ENCODE data around the gene MRGPRD. TPM values are rescaled to one million over a fixed set of nuclear protein-coding genes. Genes with fewer than 3 reads are reported as not detected.

MRGPRD gene
- total and polyA plus RNA-seq, 2 experiments from 2014 or later = not detected

DNA sequence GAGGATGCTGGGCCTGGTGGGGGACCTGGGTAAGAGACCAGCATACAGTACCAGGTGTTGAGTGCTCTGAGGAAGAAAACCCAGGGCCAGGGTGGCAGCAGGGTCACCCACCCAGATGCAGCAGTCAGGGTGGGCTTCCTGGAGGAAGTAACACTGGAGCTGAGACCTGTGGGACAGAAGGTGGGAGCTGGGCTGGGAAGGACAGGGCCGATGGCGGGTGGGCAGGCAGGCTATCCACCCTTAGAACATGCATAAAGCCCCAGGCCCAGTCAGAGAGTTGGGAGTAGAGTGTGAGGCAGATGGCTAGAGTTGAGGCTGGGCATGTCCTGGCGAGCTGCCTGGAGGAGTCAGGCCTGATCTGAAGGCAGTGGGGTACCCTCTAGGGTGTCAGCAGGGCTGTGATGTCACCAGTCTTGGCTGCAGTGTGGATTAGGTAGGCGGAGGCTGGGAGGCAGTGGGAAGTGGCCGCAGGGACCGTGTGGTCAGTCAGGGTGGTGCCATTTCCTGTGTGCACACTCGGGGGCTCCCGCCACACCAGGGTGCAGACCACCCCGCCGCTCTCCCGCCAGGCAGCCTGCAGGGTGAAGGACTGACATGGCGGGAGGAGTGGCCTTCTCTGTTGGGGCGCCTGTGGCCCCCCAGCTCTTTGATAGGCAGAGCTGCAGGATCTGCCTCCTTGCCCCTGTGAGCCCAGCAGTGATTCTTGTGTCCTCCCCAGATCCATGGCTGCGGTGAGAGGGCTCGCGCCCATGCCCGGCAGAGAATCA lies 41.8 kb downstream of the MRGPRD start (continued):
- TF ChIP-seq, protein P1, sequence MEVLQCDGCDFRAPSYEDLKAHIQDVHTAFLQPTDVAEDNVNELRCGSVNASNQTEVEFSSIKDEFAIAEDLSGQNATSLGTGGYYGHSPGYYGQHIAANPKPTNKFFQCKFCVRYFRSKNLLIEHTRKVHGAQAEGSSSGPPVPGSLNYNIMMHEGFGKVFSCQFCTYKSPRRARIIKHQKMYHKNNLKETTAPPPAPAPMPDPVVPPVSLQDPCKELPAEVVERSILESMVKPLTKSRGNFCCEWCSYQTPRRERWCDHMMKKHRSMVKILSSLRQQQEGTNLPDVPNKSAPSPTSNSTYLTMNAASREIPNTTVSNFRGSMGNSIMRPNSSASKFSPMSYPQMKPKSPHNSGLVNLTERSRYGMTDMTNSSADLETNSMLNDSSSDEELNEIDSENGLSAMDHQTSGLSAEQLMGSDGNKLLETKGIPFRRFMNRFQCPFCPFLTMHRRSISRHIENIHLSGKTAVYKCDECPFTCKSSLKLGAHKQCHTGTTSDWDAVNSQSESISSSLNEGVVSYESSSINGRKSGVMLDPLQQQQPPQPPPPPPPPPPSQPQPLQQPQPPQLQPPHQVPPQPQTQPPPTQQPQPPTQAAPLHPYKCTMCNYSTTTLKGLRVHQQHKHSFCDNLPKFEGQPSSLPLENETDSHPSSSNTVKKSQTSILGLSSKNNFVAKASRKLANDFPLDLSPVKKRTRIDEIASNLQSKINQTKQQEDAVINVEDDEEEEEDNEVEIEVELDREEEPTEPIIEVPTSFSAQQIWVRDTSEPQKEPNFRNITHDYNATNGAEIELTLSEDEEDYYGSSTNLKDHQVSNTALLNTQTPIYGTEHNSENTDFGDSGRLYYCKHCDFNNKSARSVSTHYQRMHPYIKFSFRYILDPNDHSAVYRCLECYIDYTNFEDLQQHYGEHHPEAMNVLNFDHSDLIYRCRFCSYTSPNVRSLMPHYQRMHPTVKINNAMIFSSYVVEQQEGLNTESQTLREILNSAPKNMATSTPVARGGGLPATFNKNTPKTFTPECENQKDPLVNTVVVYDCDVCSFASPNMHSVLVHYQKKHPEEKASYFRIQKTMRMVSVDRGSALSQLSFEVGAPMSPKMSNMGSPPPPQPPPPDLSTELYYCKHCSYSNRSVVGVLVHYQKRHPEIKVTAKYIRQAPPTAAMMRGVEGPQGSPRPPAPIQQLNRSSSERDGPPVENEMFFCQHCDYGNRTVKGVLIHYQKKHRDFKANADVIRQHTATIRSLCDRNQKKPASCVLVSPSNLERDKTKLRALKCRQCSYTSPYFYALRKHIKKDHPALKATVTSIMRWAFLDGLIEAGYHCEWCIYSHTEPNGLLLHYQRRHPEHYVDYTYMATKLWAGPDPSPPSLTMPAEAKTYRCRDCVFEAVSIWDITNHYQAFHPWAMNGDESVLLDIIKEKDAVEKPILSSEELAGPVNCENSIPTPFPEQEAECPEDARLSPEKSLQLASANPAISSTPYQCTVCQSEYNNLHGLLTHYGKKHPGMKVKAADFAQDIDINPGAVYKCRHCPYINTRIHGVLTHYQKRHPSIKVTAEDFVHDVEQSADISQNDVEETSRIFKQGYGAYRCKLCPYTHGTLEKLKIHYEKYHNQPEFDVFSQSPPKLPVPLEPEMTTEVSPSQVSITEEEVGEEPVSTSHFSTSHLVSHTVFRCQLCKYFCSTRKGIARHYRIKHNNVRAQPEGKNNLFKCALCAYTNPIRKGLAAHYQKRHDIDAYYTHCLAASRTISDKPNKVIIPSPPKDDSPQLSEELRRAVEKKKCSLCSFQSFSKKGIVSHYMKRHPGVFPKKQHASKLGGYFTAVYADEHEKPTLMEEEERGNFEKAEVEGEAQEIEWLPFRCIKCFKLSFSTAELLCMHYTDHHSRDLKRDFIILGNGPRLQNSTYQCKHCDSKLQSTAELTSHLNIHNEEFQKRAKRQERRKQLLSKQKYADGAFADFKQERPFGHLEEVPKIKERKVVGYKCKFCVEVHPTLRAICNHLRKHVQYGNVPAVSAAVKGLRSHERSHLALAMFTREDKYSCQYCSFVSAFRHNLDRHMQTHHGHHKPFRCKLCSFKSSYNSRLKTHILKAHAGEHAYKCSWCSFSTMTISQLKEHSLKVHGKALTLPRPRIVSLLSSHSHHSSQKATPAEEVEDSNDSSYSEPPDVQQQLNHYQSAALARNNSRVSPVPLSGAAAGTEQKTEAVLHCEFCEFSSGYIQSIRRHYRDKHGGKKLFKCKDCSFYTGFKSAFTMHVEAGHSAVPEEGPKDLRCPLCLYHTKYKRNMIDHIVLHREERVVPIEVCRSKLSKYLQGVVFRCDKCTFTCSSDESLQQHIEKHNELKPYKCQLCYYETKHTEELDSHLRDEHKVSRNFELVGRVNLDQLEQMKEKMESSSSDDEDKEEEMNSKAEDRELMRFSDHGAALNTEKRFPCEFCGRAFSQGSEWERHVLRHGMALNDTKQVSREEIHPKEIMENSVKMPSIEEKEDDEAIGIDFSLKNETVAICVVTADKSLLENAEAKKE (CRISPR knock-in tag; IDR thresholded peaks at IDR 0.05) = no peak
- TF ChIP-seq EZH2phosphoT487 (IDR thresholded peaks at IDR 0.05; ENCODE audit: unreplicated experiment) (no peak), POLR2AphosphoS5 (IDR thresholded peaks at IDR 0.05; ENCODE audit: low read depth) (no peak), CREB1 (CRISPR knock-in tag; IDR thresholded peaks at IDR 0.05; ENCODE audit: low read depth) (no peak), NANOG (IDR thresholded peaks at IDR 0.05; ENCODE audit: borderline replicate concordance) (no peak), ZNF331 (CRISPR knock-in tag; IDR thresholded peaks at IDR 0.05; ENCODE audit: low read depth) (no peak), STAT1 (IDR thresholded peaks at IDR 0.05; ENCODE audit: unreplicated experiment) (no peak)
- TF ChIP-seq, protein P2, sequence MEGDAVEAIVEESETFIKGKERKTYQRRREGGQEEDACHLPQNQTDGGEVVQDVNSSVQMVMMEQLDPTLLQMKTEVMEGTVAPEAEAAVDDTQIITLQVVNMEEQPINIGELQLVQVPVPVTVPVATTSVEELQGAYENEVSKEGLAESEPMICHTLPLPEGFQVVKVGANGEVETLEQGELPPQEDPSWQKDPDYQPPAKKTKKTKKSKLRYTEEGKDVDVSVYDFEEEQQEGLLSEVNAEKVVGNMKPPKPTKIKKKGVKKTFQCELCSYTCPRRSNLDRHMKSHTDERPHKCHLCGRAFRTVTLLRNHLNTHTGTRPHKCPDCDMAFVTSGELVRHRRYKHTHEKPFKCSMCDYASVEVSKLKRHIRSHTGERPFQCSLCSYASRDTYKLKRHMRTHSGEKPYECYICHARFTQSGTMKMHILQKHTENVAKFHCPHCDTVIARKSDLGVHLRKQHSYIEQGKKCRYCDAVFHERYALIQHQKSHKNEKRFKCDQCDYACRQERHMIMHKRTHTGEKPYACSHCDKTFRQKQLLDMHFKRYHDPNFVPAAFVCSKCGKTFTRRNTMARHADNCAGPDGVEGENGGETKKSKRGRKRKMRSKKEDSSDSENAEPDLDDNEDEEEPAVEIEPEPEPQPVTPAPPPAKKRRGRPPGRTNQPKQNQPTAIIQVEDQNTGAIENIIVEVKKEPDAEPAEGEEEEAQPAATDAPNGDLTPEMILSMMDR (conservative IDR thresholded peaks at IDR 0.05; ENCODE audit: low read depth in 2 of 2) = no peak

All from GM23338 (cell line).